Measurements from ENCODE around the gene OPCML.

The OPCML gene

GRCh38 chr11:133503776-133504175 is 28.5 kb downstream of the OPCML start:
- no peak for DNase-seq (ENCODE audit: low read depth in 2 of 2)

GRCh38 chr11:133503236-133503635 is 29.1 kb downstream of the OPCML start:
- no peak for DNase-seq (ENCODE audit: low read depth in 2 of 2)

DNA sequence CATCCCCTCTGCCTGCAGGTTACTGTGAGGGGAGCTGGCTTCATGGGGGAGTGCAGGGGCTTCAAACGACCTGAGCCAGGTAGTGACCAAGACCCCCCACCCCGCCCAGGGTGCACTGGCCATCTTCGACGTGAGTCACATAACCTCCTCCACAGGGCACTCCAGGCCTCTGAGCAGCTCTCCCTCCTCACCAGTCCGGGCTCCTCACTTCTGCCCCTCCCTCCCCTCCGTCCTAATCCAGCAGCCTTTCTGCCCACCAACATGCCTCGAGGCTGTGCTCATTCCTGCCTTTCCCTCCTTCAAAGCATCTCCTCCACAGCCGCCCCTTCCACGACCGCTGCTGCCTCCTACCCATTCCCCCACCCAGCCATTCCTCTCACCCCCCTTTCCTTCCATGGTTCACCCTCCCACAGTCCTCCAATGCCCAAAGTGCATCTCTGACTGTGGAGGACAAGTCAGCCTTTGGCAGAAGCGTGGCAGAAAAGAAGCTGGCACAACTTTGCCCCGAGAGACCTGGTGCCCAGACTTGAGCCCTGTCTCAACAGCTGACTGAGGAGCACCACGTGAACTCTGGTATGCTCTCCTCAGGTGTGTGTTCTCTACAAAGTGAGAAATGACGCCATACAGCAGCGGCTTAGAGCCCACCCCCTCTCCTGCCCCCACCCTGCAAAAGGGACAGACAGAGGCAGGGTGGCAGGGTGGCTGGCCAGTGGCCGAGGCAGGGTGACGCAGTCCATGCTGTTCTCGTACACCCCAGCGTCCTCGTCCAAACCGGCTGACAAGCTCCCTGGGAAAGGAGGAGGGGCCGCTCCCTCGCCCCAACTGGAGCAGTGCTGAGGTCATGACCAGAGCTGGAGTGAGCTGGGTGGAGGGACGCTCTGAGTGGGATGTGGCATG is 30.4 kb downstream of the OPCML start:
- no peak for DNase-seq (ENCODE audit: low read depth in 2 of 2)

DNA sequence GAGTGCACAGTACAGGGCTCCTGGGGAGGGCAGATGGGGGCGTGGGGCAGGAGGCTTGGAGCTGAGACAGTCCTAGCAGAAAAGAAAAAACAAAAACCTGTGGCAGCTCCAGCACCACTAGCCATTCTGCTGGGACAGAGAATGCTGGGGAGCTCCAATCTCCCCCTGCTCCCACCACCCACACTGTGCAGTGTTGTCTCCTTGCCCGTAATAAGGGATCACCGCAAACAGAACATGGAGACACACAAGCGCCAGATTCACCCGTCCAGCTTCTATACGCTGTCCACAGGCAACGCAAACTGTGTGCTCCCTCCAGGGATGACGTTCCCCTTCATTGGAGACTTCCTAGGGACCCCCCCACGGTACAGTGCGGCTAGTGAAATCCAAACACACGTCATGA is 31.4 kb downstream of the OPCML start:
- DNase-seq (ENCODE audit: low read depth in 2 of 2) = no peak

GRCh38 chr11:133500435-133500834 is 31.9 kb downstream of the OPCML start:
- DNase-seq (ENCODE audit: low read depth in 2 of 2) = no peak

- no peak for DNase-seq (ENCODE audit: low read depth in 2 of 2)
Observed at GRCh38 chr11:133498969-133499368, 33.3 kb downstream of the OPCML start.

DNA sequence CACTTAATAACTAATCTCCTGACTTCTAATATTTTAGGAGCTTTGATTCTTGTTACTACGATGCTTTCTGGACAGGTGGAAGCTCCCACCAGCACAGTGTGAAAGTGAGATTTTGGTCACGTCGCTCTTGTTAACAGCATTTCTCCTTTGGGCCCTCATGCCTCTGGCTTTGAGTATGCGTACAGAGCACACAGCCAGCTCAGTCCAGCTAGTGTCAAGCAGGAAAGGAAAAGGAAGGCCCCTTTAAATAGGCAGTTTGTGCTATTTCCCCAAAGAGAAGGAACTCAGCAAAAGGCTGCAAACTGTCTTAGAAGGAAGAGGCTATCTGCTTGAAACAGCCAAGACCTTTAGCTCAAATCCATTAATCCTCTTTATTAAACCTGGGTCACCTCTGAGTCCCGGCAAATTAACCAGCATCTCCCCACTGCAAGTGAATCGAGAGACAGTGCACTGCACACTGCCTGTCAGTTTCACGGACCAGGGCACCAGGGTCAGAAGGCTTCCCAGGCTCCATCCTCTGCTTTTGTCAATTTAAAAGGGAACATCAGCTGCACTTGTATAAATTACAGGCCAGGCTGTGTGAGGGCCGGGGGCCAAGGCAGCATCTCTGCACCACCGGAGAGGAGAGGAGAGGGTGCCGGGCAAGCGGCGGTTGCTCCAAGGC is 34.7 kb downstream of the OPCML start:
- DNase-seq (ENCODE audit: low read depth in 2 of 2) = no peak

- DNase-seq (ENCODE audit: low read depth in 2 of 2) = no peak
Observed at GRCh38 chr11:133492895-133493294, 39.4 kb downstream of the OPCML start.

GRCh38 chr11:133491680-133492383 is 40.5 kb downstream of the OPCML start:
- DNase-seq (ENCODE audit: low read depth in 2 of 2) = no peak

- DNase-seq (ENCODE audit: low read depth in 2 of 2) = no peak
Observed at GRCh38 chr11:133480722-133481121, 51.6 kb downstream of the OPCML start.

GRCh38 chr11:133479209-133479608 is 53.1 kb downstream of the OPCML start:
- DNase-seq (ENCODE audit: low read depth in 2 of 2) = no peak

- no peak for DNase-seq (ENCODE audit: low read depth in 2 of 2)
Observed at GRCh38 chr11:133477251-133477625, 55.1 kb downstream of the OPCML start.

DNA sequence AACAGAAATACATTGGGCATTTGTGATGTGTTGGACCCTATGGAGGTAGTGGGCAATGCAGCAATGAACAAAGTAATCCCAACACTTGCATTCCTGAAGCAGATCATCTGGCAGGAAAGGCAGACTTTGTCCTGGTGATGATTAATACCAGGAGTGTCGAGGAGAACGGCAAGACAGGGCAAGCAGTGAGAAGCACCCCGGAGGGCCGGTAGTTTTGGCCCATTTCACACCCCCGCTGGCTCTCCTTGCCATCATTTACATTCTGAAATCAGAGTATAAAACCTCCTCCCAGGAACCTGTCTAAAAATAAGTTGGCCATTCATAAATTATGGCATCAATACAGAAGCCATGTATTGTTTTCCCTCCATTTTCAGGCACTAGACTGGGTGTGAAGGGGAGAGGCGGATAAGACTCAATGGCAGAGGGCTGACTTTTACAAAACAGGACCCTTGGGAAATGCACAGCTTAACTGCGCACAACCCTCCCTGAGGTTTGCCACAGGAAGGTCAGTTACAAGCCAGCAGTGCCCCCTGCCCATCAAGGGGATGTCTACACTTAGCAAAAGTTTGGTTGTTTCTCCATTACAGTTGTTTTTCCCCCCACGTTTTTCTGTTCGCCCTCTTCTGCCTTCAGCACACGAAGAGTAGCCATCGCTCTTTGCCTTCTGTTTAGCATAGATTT is 55.6 kb downstream of the OPCML start:
- no peak for DNase-seq (ENCODE audit: low read depth in 2 of 2)

GRCh38 chr11:133474461-133474860 is 57.8 kb downstream of the OPCML start:
- no peak for DNase-seq (ENCODE audit: low read depth in 2 of 2)

DNA sequence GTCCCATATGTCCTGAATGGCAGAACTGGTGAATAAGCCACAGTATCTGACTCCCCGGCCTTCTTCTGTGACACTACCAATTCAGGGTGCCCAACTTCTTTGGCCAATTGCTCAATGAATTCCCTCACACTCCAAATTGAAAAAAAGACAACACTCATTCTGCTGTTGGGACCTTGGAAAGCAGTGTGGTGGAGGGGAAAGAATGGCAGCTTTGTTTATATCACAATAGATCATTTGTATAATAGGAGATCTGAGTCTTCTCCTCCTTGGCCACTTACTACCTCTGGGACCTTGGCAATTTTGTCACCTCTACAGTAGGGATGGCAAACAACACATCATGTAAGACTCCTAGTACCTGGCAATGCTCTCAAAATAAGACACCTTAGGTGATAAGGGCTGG is 64.6 kb downstream of the OPCML start:
- no peak for DNase-seq (ENCODE audit: low read depth in 2 of 2)

DNA sequence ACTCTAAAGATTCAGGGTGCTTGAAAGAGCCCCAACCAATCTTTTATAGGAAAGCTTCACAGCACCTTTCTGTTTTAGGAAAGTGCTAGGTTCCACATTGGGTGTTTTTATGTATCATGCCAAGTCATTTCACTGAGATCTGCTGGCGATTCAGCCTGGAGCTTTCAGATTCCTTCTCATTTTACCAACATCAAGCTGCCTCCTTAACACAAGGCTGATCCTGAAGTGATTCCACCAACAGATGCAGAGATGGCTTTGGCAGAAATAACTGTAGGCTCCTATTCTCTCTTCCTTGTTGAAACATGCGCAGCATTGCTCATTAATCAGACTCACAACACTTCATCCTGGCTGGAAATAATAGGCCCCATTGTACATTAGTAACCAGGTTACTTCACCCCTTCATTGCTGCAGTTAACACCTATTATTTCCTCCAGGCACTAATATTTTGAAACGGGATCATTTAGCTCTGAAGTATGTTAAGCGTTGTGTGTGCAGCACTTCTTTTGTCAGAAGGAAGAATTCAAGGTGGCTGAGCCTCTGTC is 89.0 kb downstream of the OPCML start:
- DNase-seq (ENCODE audit: low read depth in 2 of 2) = no peak

DNA sequence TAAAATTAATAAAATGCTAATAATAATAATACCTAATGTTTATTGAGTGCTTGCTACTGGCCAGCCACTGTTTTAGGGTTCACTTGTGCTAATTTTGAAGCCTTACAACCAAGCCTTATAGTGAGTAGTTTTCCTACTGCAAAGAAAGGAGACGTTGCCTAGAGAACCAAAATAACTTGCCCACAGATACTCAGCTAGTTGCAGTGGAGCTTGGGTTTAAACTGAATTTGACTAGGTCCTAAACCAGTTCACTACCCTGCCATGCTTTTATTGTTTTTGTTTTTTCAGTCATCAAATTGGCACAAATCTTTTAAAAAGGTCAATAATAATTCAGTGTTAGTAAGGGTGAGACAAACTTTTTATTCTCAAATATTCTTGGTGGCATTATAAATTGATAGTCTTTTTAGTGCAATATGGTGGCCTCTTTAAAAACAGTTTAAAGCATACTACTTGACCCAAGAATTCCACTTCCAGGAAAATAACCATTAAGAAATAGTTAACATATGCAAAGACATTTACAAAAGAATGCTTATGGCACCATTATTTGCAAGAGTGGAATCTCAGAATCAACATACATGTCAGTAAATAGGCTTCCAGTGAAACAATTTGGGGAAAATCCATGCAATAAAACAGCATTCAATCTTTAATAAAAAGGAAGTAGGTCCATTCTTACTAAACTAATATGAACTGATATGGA is 90.2 kb downstream of the OPCML start:
- DNase-seq (ENCODE audit: low read depth in 2 of 2) = no peak

DNA sequence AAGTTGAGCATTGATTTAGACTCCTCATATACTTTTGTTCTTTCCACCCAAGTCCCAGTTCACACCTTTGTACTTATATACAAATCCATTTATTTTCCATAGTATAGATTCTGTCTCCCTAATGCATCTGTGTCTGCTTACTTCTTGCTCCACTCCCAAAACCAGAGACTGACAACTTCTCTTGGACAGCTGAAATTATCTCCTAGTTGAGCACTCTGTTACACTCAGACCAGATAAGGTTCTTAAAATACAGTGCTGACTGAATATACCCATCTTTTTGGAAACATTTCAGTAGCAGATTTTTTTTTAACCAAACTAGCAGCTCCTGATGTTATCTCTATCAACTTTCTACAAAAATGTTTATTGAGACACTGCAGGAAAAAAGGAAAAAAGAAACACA is 106.3 kb downstream of the OPCML start:
- no peak for DNase-seq (ENCODE audit: low read depth in 2 of 2)

DNA sequence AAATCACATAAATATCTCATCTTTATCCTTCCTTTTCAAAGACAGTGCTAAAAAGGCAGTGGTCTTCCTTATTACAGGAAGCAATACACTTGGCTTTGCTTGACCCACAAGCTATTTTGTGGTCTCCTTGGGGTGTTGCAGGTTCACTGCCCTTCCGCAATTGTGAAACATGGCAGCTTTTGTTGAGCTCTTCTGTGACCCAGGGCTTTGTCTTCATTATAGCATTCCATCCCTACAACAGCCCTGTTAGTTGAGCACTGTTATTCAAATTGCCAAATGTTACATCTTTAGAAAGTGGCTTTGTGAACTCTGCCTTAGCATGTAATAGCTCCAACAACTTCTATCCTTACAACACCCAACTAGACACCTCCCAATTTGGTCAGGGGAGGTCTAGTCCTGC is 107.1 kb downstream of the OPCML start:
- no peak for DNase-seq (ENCODE audit: low read depth in 2 of 2)

- DNase-seq (ENCODE audit: low read depth in 2 of 2) = no peak
Observed at GRCh38 chr11:133418218-133418617, 114.1 kb downstream of the OPCML start.

GRCh38 chr11:133414506-133414905 is 117.8 kb downstream of the OPCML start:
- DNase-seq (ENCODE audit: low read depth in 2 of 2) = no peak
